Mesenchymal stem cell (in vitro differentiated cells and primary cell): ENCODE measurements around the gene SMIM45.

Source experiments
- DNase-seq: peaks from one replicate; pipeline ENCODE4 v3.0.0-alpha.2; 2013
- H2AFZ ChIP-seq: one replicate; pipeline ENCODE4 v1.6.1; 2013; ENCODE audit warnings: low read depth, mild to moderate bottlenecking, control low read depth, inconsistent platforms, low read length, moderate library complexity
- H2AK5ac ChIP-seq: 2 replicates; pipeline ENCODE4 v1.6.1; 2013; ENCODE audit warnings: low read length, moderate library complexity, mild to moderate bottlenecking, inconsistent platforms; ENCODE audit not compliant: severe bottlenecking
- H2BK120ac ChIP-seq: one replicate; pipeline ENCODE4 v1.6.1; 2013; ENCODE audit warnings: low read depth, mild to moderate bottlenecking, inconsistent platforms, low read length, moderate library complexity
- H2BK12ac ChIP-seq, 2 experiments: one replicate each; pipeline ENCODE4 v1.6.1; 2013; ENCODE audit warnings: inconsistent platforms in 2 of 2, low read length in 2 of 2, mild to moderate bottlenecking in 2 of 2, moderate library complexity in 2 of 2, control low read depth in 1 of 2
- H2BK15ac ChIP-seq: one replicate; pipeline ENCODE4 v1.6.1; 2013; ENCODE audit warnings: mild to moderate bottlenecking, low read depth, inconsistent platforms; ENCODE audit not compliant: poor library complexity, severe bottlenecking
- H2BK5ac ChIP-seq: 2 replicates; pipeline ENCODE4 v1.6.1; 2013; ENCODE audit warnings: low read depth, mild to moderate bottlenecking, low read length, control low read depth, inconsistent platforms; ENCODE audit not compliant: poor library complexity, severe bottlenecking
- H3K14ac ChIP-seq, 2 experiments: one replicate each; pipeline ENCODE4 v1.6.1; 2013; ENCODE audit warnings: inconsistent platforms in 2 of 2, low read length in 2 of 2, control low read depth in 1 of 2, mild to moderate bottlenecking in 1 of 2, moderate library complexity in 1 of 2
- H3K18ac ChIP-seq, 2 experiments: one replicate each; pipeline ENCODE4 v1.6.1; 2013; ENCODE audit warnings: inconsistent platforms in 2 of 2, low read length in 2 of 2, control low read depth in 1 of 2, low read depth in 1 of 2, mild to moderate bottlenecking in 1 of 2
- H3K23ac ChIP-seq, 2 experiments: one replicate each; pipeline ENCODE4 v1.6.1; 2013; ENCODE audit warnings: inconsistent platforms in 2 of 2, low read length in 2 of 2, mild to moderate bottlenecking in 2 of 2, moderate library complexity in 2 of 2, control low read depth in 1 of 2
- H3K27ac ChIP-seq: 2 replicates; pipeline ENCODE4 v1.5.1; 2013; ENCODE audit warnings: mild to moderate bottlenecking, moderate library complexity, low read length, control low read depth, inconsistent platforms; ENCODE audit not compliant: poor library complexity, severe bottlenecking
- H3K27me3 ChIP-seq, 2 experiments: 2 replicates each; pipeline versions ENCODE4 v1.6.1 to v1.7.0; 2013; ENCODE audit warnings: low read length in 2 of 2, mild to moderate bottlenecking in 2 of 2, moderate library complexity in 2 of 2, control low read depth in 1 of 2, inconsistent platforms in 1 of 2; ENCODE audit not compliant: control insufficient read depth in 1 of 2, insufficient read depth in 1 of 2
- H3K36me3 ChIP-seq, 2 experiments: 2 replicates each; pipeline versions ENCODE4 v1.6.1 to v1.7.0; 2013; ENCODE audit warnings: low read length in 2 of 2, control low read depth in 1 of 2, inconsistent platforms in 1 of 2, low read depth in 1 of 2, mild to moderate bottlenecking in 1 of 2; ENCODE audit not compliant: insufficient read depth in 2 of 2, control insufficient read depth in 1 of 2
- H3K4ac ChIP-seq, 2 experiments: one replicate each; pipeline ENCODE4 v1.6.1; 2013; ENCODE audit warnings: inconsistent platforms in 2 of 2, low read length in 2 of 2, mild to moderate bottlenecking in 2 of 2, moderate library complexity in 2 of 2, control low read depth in 1 of 2, low read depth in 1 of 2
- H3K4me1 ChIP-seq: 2 replicates; pipeline ENCODE4 v1.6.1; 2013; ENCODE audit warnings: low read depth, low read length, control low read depth; ENCODE audit not compliant: control insufficient read depth, insufficient read depth
- H3K4me2 ChIP-seq: 2 replicates; pipeline ENCODE4 v1.6.1; 2013; ENCODE audit warnings: low read length, mild to moderate bottlenecking, inconsistent platforms; ENCODE audit not compliant: poor library complexity, severe bottlenecking
- H3K4me3 ChIP-seq, 2 experiments: 2 replicates each; pipeline versions ENCODE4 v1.5.1 to v1.7.0; 2013; ENCODE audit warnings: low read length in 2 of 2, mild to moderate bottlenecking in 2 of 2, control low read depth in 1 of 2, low read depth in 1 of 2; ENCODE audit not compliant: insufficient read depth in 1 of 2
- H3K79me1 ChIP-seq: replicated peaks from 2 replicates; pipeline ENCODE4 v1.6.1; 2013; ENCODE audit warnings: mild to moderate bottlenecking, control low read depth, low read length, inconsistent platforms; ENCODE audit not compliant: poor library complexity, severe bottlenecking
- H3K9ac ChIP-seq: 2 replicates; pipeline ENCODE4 v1.7.0; 2013; ENCODE audit warnings: mild to moderate bottlenecking, low read length, moderate library complexity
- H3K9me3 ChIP-seq: 2 replicates; pipeline ENCODE4 v1.7.0; 2013; ENCODE audit warnings: mild to moderate bottlenecking, low read length; ENCODE audit not compliant: control insufficient read depth
- H4K8ac ChIP-seq: one replicate; pipeline ENCODE4 v1.6.1; 2013; ENCODE audit warnings: inconsistent platforms, mild to moderate bottlenecking, low read length, moderate library complexity
- H4K91ac ChIP-seq: one replicate; pipeline ENCODE4 v1.6.1; 2013; ENCODE audit warnings: mild to moderate bottlenecking, low read length, inconsistent platforms
- WGBS: methylation state at CpG from one replicate; pipeline ENCODE4 v1.1.7; 2013; ENCODE audit warnings: mixed read lengths; 5-methylcytosine and 5-hydroxymethylcytosine counted together

Gene SMIM45

DNA sequence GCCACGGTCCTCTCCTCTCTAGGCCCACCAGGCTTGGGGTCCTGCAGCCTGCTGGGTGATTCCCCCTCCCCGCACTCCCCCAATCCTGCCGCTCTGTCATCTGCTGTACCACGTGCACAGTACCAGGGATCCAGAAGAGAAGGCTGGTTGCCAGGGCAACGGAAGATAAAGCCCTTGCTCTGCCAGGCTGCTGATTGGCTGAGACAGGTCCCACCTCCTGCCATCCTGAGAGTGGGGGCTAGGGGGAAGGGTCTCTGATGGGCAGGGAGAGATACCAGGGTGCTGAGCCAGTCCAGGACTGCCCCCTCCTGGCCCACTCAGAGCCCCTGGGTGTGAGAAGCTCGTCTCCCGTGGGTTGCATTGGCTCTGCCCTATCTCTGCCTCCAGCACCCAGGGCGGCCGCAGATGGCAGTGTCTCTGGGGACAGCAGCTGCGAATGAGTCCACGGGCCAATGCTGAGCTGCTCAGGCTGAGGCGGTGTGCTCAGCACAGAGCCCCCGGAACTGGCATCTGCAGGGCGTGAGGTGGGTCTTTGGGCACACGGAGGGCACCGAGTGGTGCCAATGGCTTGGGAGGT lies at the start of gene SMIM45:
Gene SMIM45 (plus strand): TSS at position 253 of the 577 bp plus-strand sequence.
- no peak within 1 kb of the TSS for H3K9ac ChIP-seq
- peaks cover 0 to 22% of the 10 kb centered on the region in 2 experiments for H3K27me3 ChIP-seq
- no peak within 1 kb of the TSS for H2AK5ac ChIP-seq
- no peak within 1 kb of the TSS for H4K8ac ChIP-seq
- no peak within 1 kb of the TSS for H2BK15ac ChIP-seq
- 87% methylated on average over 16 of the region's 16 CpGs for WGBS
- H3K4ac ChIP-seq, result no peak within 1 kb of the TSS
- no peak within 1 kb of the TSS for H3K23ac ChIP-seq
- H3K4me3 ChIP-seq, result no peak within 1 kb of the TSS
- no peak within 1 kb of the TSS for H2BK5ac ChIP-seq
- H3K18ac ChIP-seq, result no peak within 1 kb of the TSS
- H2BK12ac ChIP-seq, result no peak within 1 kb of the TSS
- no peaks in the 10 kb centered on the region for H3K9me3 ChIP-seq
- no peak within 1 kb of the TSS for H3K4me2 ChIP-seq
- H3K79me1 ChIP-seq, result no peaks in the 10 kb centered on the region
- no peak within 1 kb of the TSS for H3K27ac ChIP-seq
- no peak within 1 kb of the TSS for H3K14ac ChIP-seq
- H2AFZ ChIP-seq, result no peak within 1 kb of the TSS
- DNase-seq, result no peak
- no peaks in the 10 kb centered on the region for H3K36me3 ChIP-seq
- no peak within 1 kb of the TSS for H4K91ac ChIP-seq
- no peak within 1 kb of the TSS for H2BK120ac ChIP-seq
- peaks cover 16% of the 10 kb centered on the region for H3K4me1 ChIP-seq

DNA sequence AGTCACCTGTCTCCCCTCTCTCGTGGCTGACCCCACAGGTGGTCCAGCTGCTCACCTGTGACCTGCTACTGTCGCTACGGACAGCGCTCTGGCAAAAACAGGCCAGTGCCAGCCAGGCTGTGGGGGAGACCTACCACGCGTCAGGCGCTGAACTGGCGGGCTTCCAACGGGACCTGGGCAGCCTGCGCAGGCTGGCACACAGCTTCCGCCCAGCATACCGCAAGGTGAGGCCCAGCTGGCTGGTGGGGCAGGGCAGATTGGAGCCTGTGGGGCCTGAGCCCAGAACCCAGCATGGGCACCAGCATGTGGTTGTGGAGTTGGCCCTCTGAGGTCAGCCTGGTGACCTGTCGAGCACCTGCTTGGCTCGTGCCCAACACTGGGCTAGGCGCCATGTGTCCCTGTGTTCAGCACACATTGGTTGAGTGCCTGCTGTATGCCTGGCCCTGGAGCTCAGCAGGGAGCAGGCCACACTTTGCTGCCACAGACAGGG lies 49.0 kb upstream of the SMIM45 start:
- no peak overlapping the region for H3K4me2 ChIP-seq
- no peak overlapping the region for H3K14ac ChIP-seq
- H2AK5ac ChIP-seq, result no peak overlapping the region
- H3K36me3 ChIP-seq, result peaks cover 91 to 92% of the 10 kb centered on the region in 2 experiments
- H4K8ac ChIP-seq, result no peak overlapping the region
- peaks cover 2% of the 10 kb centered on the region for H3K79me1 ChIP-seq
- 97% methylated on average over 15 of the region's 15 CpGs for WGBS
- H2AFZ ChIP-seq, result no peak overlapping the region
- no peak for DNase-seq
- H2BK15ac ChIP-seq, result no peak overlapping the region
- no peak overlapping the region for H3K27ac ChIP-seq
- H4K91ac ChIP-seq, result peak overlapping the region; percentile 23
- no peaks in the 10 kb centered on the region for H3K9me3 ChIP-seq
- H2BK5ac ChIP-seq, result no peak overlapping the region
- no peak overlapping the region for H2BK12ac ChIP-seq
- no peak overlapping the region for H2BK120ac ChIP-seq
- H3K18ac ChIP-seq, result no peak overlapping the region
- no peak overlapping the region for H3K4me3 ChIP-seq
- no peak overlapping the region for H3K9ac ChIP-seq
- H3K4ac ChIP-seq, result no peak overlapping the region
- no peak overlapping the region for H3K23ac ChIP-seq
- peaks cover 17% of the 10 kb centered on the region for H3K4me1 ChIP-seq
- no peaks in the 10 kb centered on the region for H3K27me3 ChIP-seq

DNA sequence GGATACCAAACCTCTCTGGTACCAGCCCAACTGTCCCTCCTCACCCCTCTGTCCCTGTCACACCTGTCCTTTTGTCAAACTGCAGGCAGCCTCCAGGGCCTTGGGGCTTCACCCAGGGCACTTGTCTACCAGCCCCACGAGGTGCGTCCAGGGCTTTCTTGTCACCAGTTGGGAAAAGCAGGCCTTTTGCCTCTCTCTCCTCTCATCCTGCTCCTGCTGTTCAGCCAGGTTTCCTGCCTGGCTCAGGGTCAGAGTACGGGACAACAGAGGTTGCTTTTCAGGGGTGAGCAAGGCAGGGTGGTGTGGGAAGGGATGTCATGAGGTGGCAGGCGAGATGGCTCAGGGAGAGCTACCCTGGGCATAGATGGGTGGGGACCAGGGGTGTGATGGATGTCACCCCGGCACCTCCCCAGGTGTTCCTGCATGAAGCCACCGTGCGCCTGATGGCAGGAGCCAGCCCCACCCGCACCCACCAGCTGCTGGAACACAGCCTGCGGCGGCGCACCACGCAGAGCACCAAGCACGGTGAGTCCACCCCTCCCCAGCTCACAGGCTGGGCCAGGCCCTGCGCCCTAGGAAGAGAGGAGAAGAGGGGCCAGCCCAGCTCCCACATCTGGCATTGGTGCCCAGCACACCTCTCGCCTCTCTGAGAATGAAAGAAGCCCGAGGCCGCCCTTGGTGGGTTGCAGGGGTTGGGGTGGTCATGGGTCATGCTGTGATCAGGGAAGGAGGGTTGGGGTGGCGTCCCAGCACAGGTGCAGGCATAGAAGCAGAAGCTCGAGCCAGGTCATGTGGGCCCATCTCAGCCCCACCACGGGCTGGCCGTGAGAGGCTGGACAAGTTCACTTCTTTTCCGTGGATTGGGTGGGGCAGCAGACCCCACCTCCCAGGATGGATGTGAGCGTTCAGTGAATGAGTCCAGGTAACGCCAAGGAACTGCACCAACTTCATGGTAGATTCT lies 47.2 kb upstream of the SMIM45 start:
- peaks cover 24% of the 10 kb centered on the region for H3K4me1 ChIP-seq
- no peak overlapping the region for H2BK5ac ChIP-seq
- 96% methylated on average over 24 of the region's 24 CpGs for WGBS
- no peak overlapping the region for H2BK120ac ChIP-seq
- DNase-seq, result no peak
- no peak overlapping the region for H3K27ac ChIP-seq
- H3K4ac ChIP-seq, result no peak overlapping the region
- no peak overlapping the region for H3K23ac ChIP-seq
- H3K18ac ChIP-seq, result no peak overlapping the region
- no peak overlapping the region for H2BK12ac ChIP-seq
- H3K4me2 ChIP-seq, result no peak overlapping the region
- H2BK15ac ChIP-seq, result no peak overlapping the region
- H3K9ac ChIP-seq, result no peak overlapping the region
- H3K36me3 ChIP-seq, result peaks cover 74 to 81% of the 10 kb centered on the region in 2 experiments
- H4K91ac ChIP-seq, result peak overlapping the region; percentile 16
- H4K8ac ChIP-seq, result no peak overlapping the region
- no peaks in the 10 kb centered on the region for H3K9me3 ChIP-seq
- H2AFZ ChIP-seq, result no peak overlapping the region
- H3K14ac ChIP-seq, result no peak overlapping the region
- no peak overlapping the region for H3K4me3 ChIP-seq
- peaks cover 0 to 3% of the 10 kb centered on the region in 2 experiments for H3K27me3 ChIP-seq
- H2AK5ac ChIP-seq, result no peak overlapping the region
- peaks cover 2% of the 10 kb centered on the region for H3K79me1 ChIP-seq
